HepG2 (cell line): ENCODE measurements around the gene KCNK18. TPM values are rescaled to one million over a fixed set of nuclear protein-coding genes. Genes with fewer than 3 reads are reported as not detected.

Experiments used
- ATAD3A ChIP-seq: sonication (generic); formaldehyde crosslinking; IDR thresholded peaks from 2 replicates; pipeline ENCODE4 v1.4.0; 2020; ENCODE audit warnings: missing genetic modification reagents
- GABPA ChIP-seq, 2 experiments: IDR thresholded peaks; 2 replicates each; pipeline ENCODE4 v1.6.1; 2011 to 2016; ENCODE audit warnings: low read depth in 2 of 2, low read length in 1 of 2, missing biosample characterization in 1 of 2, missing genetic modification characterization in 1 of 2
- HNF4A ChIP-seq: sonication (generic); formaldehyde crosslinking; IDR thresholded peaks from 2 replicates; pipeline ENCODE4 v1.4.0; 2020; ENCODE audit warnings: missing genetic modification reagents
- KAT8 ChIP-seq: IDR thresholded peaks from 2 replicates; pipeline ENCODE4 v1.6.1; 2016; ENCODE audit warnings: missing genetic modification reagents, missing compliant biosample characterization
- MIER2 ChIP-seq: IDR thresholded peaks from 2 replicates; pipeline ENCODE4 v1.6.1; 2016; ENCODE audit warnings: missing biosample characterization, missing genetic modification reagents
- POLR2AphosphoS2 ChIP-seq: IDR thresholded peaks from 2 replicates; pipeline ENCODE4 v1.6.1; 2011; ENCODE audit warnings: low read depth, low read length, improper control_type of control experiment
- SAP130 ChIP-seq: IDR thresholded peaks from 2 replicates; pipeline ENCODE4 v1.6.1; 2016; ENCODE audit warnings: low read depth
- SMC3 ChIP-seq: IDR thresholded peaks from 2 replicates; pipeline ENCODE4 v1.6.1; 2011; ENCODE audit warnings: low read length, improper control_type of control experiment
- STAG1 ChIP-seq: sonication (generic); formaldehyde crosslinking; IDR thresholded peaks from 2 replicates; pipeline ENCODE4 v1.4.0; 2020; ENCODE audit warnings: missing genetic modification reagents
- YEATS4 ChIP-seq: sonication (generic); formaldehyde crosslinking; IDR thresholded peaks from 2 replicates; pipeline ENCODE4 v1.4.0; 2020; ENCODE audit warnings: missing genetic modification reagents, borderline replicate concordance
- ZBTB38 ChIP-seq: sonication (generic); formaldehyde crosslinking; IDR thresholded peaks from 2 replicates; pipeline ENCODE4 v1.5.1; 2020; ENCODE audit warnings: mild to moderate bottlenecking, missing genetic modification reagents
- ZBTB8A ChIP-seq: sonication (generic); formaldehyde crosslinking; IDR thresholded peaks from 2 replicates; pipeline ENCODE4 v1.4.0; 2020; ENCODE audit warnings: mild to moderate bottlenecking, low read depth, missing genetic modification reagents, borderline replicate concordance
- ZFP36L2 ChIP-seq: sonication (generic); formaldehyde crosslinking; IDR thresholded peaks from 2 replicates; pipeline ENCODE4 v1.4.0; 2020; ENCODE audit warnings: missing genetic modification reagents
- ZNF224 ChIP-seq: sonication (generic); formaldehyde crosslinking; IDR thresholded peaks from 2 replicates; pipeline ENCODE4 v1.5.0; 2020; ENCODE audit warnings: mild to moderate bottlenecking, missing genetic modification reagents
- ZNF3 ChIP-seq: IDR thresholded peaks from 2 replicates; pipeline ENCODE4 v1.7.0; 2017; ENCODE audit warnings: inconsistent platforms
- ZNF350 ChIP-seq: sonication (generic); formaldehyde crosslinking; IDR thresholded peaks from 2 replicates; pipeline ENCODE4 v1.4.0; 2020; ENCODE audit warnings: mild to moderate bottlenecking, low read depth, missing genetic modification reagents, borderline replicate concordance
- ZNF558 ChIP-seq: sonication (generic); formaldehyde crosslinking; IDR thresholded peaks from 2 replicates; pipeline ENCODE4 v1.9.0; 2022; ENCODE audit warnings: mild to moderate bottlenecking, missing genetic modification reagents, borderline replicate concordance
- ZNF709 ChIP-seq: sonication (generic); formaldehyde crosslinking; IDR thresholded peaks from 2 replicates; pipeline ENCODE4 v1.5.0; 2020; ENCODE audit warnings: mild to moderate bottlenecking, missing genetic modification reagents
- ZNF839 ChIP-seq: sonication (generic); formaldehyde crosslinking; IDR thresholded peaks from 2 replicates; pipeline ENCODE4 v1.4.0; 2020; ENCODE audit warnings: missing genetic modification reagents, mild to moderate bottlenecking, borderline replicate concordance
- ZSCAN21 ChIP-seq: sonication (generic); formaldehyde crosslinking; IDR thresholded peaks from 2 replicates; pipeline ENCODE4 v1.8.0; 2022; ENCODE audit warnings: mild to moderate bottlenecking, missing genetic modification reagents, moderate library complexity, borderline replicate concordance
- polyA plus RNA-seq, 8 experiments: library from polyadenylated mRNA; depleted of rRNA in 3 of 8; stranded (reverse) in 7 of 8; unstranded in 1 of 8; fragments of >200 nt; fragmentation: Illumina TruSeq in 4 of 8; extraction: Trizol in 4 of 8; gene quantifications; 2 replicates each; pipeline versions ENCODE4 v1.2.1 to v1.2.3, GENCODE V29; 2011 to 2016; ENCODE audit warnings: low read depth in 4 of 8, missing spikeins in 1 of 8, mixed read lengths in 1 of 8; ENCODE audit not compliant: insufficient read depth in 1 of 8
- total RNA-seq, 5 experiments: library from RNA; depleted of rRNA; stranded (reverse); fragments of >200 nt; fragmentation: Illumina TruSeq; extraction: Trizol; gene quantifications; 2 replicates each; pipeline ENCODE4 v1.2.3, GENCODE V29; 2016; ENCODE audit warnings: low read depth in 1 of 5
- TF ChIP-seq, protein P1 (sequence below): sonication (generic); formaldehyde crosslinking; IDR thresholded peaks from 2 replicates; pipeline ENCODE4 v1.4.0; 2020; ENCODE audit warnings: missing genetic modification reagents
- TF ChIP-seq, protein P2 (sequence below): sonication (generic); formaldehyde crosslinking; IDR thresholded peaks from 2 replicates; pipeline ENCODE4 v1.4.0; 2020; ENCODE audit warnings: missing genetic modification reagents
- TF ChIP-seq, protein P3 (sequence below): sonication (generic); formaldehyde crosslinking; IDR thresholded peaks from 2 replicates; pipeline ENCODE4 v1.5.1; 2020; ENCODE audit warnings: mild to moderate bottlenecking, moderate library complexity, missing genetic modification reagents

KCNK18 gene
- total and polyA plus RNA-seq, 2 of the 13 experiments (the other 11 are each of a cell fraction or from before 2014, with no cell fraction given): not detected

DNA sequence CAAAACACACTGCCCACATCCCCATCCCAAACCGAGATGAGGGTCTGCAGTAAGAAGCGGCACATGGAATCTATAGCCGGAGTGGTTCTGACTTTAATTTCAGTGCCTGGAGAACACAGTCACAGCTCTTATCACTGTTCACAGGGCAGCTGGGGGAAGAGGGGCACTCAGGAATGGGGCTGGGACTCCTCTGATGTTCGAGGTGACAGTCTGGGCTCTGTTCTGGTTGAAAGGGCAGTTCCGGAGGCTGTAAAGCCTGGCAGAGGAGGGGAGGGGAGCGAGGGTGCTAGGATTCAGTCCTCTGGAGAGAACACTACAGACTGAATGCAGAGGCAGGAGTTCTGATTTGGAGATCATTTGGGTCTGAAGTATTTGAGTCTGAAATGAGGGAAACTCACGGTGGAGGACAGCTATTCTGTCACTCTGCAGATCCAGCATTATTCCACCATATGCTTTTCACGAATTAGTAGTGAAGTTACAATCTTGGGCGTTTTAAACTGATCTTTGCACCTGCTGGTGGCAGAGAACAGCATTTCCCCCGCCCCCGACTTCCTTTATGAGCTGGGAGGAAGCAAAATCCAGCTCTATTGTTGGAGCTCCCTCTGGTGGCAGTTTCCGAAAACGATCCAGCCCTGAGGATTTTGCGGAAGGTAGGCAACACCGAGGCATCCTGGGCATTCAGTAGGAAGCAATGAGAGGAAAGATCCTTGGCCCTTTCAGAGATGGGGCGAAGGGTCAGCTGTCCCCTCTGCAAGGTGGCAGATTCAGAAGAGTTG, 22.7 kb upstream of the KCNK18 start (continued):
- TF ChIP-seq, protein P1, sequence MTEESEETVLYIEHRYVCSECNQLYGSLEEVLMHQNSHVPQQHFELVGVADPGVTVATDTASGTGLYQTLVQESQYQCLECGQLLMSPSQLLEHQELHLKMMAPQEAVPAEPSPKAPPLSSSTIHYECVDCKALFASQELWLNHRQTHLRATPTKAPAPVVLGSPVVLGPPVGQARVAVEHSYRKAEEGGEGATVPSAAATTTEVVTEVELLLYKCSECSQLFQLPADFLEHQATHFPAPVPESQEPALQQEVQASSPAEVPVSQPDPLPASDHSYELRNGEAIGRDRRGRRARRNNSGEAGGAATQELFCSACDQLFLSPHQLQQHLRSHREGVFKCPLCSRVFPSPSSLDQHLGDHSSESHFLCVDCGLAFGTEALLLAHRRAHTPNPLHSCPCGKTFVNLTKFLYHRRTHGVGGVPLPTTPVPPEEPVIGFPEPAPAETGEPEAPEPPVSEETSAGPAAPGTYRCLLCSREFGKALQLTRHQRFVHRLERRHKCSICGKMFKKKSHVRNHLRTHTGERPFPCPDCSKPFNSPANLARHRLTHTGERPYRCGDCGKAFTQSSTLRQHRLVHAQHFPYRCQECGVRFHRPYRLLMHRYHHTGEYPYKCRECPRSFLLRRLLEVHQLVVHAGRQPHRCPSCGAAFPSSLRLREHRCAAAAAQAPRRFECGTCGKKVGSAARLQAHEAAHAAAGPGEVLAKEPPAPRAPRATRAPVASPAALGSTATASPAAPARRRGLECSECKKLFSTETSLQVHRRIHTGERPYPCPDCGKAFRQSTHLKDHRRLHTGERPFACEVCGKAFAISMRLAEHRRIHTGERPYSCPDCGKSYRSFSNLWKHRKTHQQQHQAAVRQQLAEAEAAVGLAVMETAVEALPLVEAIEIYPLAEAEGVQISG (CRISPR knock-in tag): peak; percentile 37; the same call in 1 of the 2 replicates
- TF ChIP-seq ZNF839 (CRISPR knock-in tag) (0 out of 2 replicates have a peak, but pooled peaks have one; percentile 13), ZNF558 (no peak), ZSCAN21 (0 out of 2 replicates have a peak, but pooled peaks have one; percentile 15), ZNF709 (no peak), HNF4A (CRISPR knock-in tag) (peak; percentile 67), ZFP36L2 (CRISPR knock-in tag) (no peak), MIER2 (CRISPR knock-in tag) (0 out of 2 replicates have a peak, but pooled peaks have one; percentile 41), ZNF3 (CRISPR knock-in tag) (no peak), ATAD3A (CRISPR knock-in tag) (no peak), YEATS4 (peak; percentile 69), ZBTB8A (CRISPR knock-in tag) (no peak), ZNF224 (CRISPR knock-in tag) (no peak), KAT8 (CRISPR knock-in tag) (0 out of 2 replicates have a peak, but pooled peaks have one; percentile 36), ZBTB38 (CRISPR knock-in tag) (no peak), SAP130 (0 out of 2 replicates have a peak, but pooled peaks have one; percentile 29), STAG1 (peak; percentile 83), GABPA (IDR thresholded peaks at IDR 0.05; ENCODE audit: low read depth, low read length) (no peak), GABPA (CRISPR knock-in tag; IDR thresholded peaks at IDR 0.05; ENCODE audit: low read depth) (peak; percentile 49; the same call in 1 of the 2 replicates), SMC3 (peak; percentile 70), POLR2AphosphoS2 (no peak), ZNF350 (CRISPR knock-in tag) (no peak)
- TF ChIP-seq, protein P2, sequence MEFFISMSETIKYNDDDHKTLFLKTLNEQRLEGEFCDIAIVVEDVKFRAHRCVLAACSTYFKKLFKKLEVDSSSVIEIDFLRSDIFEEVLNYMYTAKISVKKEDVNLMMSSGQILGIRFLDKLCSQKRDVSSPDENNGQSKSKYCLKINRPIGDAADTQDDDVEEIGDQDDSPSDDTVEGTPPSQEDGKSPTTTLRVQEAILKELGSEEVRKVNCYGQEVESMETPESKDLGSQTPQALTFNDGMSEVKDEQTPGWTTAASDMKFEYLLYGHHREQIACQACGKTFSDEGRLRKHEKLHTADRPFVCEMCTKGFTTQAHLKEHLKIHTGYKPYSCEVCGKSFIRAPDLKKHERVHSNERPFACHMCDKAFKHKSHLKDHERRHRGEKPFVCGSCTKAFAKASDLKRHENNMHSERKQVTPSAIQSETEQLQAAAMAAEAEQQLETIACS (CRISPR knock-in tag): peak; percentile 28
- TF ChIP-seq, protein P3, sequence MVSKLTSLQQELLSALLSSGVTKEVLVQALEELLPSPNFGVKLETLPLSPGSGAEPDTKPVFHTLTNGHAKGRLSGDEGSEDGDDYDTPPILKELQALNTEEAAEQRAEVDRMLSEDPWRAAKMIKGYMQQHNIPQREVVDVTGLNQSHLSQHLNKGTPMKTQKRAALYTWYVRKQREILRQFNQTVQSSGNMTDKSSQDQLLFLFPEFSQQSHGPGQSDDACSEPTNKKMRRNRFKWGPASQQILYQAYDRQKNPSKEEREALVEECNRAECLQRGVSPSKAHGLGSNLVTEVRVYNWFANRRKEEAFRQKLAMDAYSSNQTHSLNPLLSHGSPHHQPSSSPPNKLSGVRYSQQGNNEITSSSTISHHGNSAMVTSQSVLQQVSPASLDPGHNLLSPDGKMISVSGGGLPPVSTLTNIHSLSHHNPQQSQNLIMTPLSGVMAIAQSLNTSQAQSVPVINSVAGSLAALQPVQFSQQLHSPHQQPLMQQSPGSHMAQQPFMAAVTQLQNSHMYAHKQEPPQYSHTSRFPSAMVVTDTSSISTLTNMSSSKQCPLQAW (CRISPR knock-in tag): peak; percentile 72
